ENCODE results near the gene EFS.
A peak's percentile ranks its signal among the peaks of the same experiment; 100 is the strongest.
"Not testable (repeated sequence)": the region's sequence is repeated elsewhere in the genome, so short reads cannot be mapped to it uniquely, and the experiment has no call there.

The EFS gene

DNA sequence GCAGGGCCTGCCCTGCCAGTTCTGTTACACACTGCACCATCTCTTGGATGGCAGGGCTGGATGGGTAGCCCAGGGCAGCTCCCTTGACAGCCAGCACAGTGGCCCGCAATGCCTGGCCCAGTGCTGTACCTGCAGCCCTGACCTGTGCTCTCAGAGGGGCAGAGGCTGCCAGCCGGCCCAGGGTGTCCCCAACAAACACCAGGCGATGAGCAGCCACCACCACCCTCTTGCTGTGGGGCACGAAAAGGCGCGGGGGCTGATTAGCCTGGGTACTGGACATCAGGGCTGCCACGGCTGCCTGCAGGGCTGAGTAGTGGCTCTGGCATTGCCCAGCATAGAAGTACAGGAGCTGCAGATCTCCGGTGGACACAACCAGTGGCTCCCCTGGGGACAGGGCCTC is 7.7 kb downstream of the EFS start:
- DNase-seq, result no peak

- DNase-seq, result no peak
Measured at GRCh38 chr14:23356662-23357061, 8.3 kb downstream of the EFS start.

DNA sequence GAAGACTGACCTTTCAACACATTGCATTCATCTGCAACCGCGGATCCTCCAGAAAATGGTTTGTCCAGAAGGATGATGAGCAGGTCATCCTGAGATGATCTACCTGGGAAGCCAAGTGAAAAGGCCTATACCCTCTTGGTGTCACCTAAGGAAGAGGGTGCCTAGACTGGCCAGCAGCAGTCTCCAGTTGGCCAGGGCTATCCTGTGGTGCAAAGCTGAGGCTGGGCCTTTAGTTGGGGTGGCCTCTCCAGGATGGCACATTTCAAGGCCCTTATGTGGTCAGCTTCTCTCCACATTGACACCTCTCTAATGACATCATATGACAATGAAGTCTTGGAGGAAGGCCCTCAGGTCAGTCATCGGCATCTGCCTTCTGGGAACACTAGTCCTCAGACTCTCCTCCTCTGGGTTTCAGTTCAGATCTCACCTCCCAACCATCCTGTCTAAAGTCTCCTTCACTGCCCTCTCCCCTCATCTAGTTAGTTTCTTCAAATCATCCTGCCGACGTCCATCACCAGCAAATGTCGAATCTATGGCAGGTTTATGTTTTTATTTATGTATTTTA is 9.0 kb downstream of the EFS start:
- no peak for DNase-seq

GRCh38 chr14:23354990-23355389 is 10.0 kb downstream of the EFS start:
- no peak for DNase-seq

DNA sequence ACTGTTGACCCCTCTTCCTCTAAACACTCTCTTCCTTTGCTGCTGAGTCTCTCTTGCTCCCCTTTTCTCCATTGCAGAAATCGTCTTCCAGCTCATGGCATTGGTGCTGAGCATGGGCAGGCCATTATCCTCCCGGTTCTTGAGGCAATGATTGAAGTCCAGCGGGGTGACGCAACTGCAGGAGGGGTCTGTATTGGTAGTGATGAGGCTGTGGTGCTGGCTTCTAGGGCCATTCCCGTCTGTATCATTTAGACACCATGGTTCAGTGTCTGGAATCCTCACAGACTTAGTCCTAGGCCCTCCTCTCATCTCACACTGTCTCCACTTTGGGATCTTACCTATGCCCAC is 11.6 kb downstream of the EFS start:
- DNase-seq, result no peak

DNA sequence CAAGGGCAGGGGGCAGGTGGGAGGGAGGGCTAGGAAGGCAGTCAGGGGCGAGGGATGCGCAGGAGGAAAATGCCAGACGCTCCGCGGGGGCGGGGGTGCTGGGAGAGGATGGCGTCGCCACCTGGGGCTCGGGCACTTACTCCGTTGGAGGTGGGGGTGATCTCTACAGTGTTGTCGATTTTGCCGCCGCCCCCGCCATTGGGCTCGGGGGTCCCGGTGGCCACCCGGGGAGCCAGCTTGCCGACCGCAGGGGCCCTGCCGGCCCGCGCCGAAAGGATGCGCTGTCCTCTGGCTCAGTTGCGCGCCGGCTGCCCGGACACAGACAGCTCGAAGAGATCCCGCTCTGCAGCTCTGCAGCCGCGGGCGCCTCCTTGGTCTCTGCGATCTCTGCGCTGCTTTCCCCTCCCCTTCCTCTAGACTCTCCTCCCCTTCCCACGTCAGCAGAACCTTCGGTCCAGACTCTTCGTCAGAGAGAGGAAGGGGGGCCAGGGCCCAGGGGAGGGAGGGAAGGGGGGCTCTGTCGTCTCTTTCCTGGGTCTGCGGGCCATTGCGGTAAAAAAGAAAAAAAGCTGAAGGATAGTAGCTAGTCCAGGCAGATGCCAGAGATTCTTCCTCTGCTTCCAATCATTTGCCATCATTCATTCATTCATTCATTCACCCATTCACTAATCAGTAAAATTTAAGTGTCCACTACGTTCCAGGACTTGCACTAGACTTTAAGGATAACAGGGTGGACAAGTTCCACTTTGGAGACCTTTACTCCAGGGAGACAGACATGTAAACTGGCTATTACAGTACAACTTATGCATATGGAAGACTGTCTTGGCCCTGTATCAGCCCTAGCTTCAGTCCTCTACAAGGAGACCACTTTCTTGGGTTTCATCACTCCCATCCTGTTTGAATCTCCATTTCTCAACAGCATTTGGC is 12.2 kb downstream of the EFS start, which contains the start of gene SLC22A17:
Gene SLC22A17, minus strand, starts transcription at position 382 of the 927 bp plus-strand sequence.
- DNase-seq, result peak; percentile 62 to 75

GRCh38 chr14:23351681-23352505 is 13.1 kb downstream of the EFS start:
- DNase-seq, result no peak

GRCh38 chr14:23349156-23349845 is 15.7 kb downstream of the EFS start:
- DNase-seq, result no peak

- no peak for DNase-seq
Measured at GRCh38 chr14:23348297-23348655, 16.7 kb downstream of the EFS start.

DNA sequence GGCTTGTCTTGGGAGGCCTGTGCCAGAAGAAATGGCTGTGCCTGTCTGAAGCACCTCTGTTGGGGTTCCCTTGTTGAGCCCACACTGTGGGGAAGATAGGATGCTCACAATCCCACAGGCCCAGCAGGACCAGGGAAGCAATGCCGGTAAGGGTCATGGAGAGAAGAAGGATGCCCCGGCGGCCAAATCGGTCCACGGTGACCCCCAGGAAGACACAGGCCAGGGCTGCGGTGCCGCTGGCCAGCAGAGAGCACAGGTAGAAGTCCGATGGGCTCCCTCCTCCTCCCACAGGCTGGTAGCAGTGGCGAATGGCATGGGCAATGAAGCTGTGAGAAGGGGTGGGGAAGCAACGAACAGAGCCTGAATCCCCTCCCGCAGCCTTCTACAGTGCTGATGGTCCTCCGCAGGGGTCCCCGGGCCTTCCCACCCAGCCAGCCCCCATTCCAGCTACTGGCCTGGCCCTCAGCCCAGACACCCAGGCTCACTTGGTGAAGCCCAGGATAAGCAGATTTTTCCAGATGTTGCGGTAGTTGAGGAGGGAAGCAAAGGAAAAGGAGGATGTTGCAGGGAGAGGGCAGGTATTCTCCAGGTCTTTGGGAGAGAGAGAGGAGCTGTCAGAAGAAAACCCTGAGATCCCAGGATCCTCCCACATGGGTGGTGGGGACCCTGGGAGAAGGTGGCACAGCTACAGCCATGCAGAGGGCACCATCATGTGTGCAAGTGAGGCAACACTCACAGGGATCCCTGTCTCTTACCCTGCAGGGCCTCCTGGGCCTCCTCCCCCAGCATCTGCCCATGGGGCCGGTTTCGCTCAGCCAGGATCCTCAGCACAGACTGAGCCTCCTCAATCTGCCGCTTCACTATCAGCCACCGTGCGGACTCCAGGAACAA is 17.3 kb downstream of the EFS start:
- no peak for DNase-seq

DNA sequence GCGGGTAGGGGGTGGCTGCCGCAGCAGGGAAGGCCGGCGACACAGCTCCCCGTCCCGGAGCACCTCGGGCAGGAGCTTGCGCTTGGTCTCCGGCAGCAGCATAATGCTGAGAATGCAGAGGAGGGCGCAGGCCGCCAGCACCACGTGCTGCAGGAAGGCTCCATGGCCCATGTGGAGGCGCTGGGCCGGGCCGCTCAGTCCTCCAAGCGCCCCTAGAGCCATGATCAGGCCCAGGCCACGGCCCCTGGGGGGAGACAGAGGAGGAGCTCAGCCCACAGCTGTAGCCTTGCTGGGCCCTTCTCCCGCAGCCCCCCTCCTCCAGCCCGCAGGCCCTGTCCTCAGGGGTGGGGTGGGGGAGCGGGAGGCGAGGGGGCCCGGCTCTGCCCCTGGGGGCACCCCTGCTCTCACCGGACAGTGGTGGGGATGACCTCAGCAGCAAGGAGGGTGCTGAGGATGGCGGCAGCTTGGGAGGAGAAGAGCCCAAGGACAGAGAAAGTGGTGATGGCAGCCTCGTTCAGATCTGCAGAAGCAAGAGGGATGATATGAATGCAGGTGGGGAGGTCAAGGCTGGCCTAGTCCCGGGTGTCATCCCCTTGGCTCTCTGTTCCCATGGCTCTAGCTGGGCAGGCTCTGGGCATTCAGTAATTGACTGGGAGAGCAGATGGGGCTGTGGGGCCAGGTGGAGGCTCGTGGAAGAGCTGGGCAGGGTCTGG is 18.1 kb downstream of the EFS start:
- DNase-seq, result no peak

- no peak for DNase-seq
Measured at GRCh38 chr14:23345987-23346692, 18.8 kb downstream of the EFS start.

DNA sequence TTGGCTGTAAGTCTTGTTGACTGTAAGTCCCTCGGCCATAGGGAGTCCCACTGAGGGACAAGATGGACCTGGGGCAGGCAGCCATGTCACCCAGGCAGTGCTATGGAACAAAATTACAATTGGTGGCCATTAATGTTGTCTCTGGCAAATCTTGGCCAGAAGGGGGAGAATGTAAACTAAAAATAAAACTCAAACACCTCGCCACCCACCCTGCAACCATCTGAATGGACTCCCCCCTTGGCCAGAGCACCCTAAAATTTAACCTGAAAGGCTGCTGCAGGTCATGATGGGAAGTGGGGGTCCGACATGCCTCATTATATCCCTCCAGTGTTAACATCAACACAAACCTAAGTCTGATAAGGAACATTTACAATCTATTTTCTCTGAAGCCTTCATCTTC is 20.5 kb downstream of the EFS start:
- DNase-seq, result no peak

DNA sequence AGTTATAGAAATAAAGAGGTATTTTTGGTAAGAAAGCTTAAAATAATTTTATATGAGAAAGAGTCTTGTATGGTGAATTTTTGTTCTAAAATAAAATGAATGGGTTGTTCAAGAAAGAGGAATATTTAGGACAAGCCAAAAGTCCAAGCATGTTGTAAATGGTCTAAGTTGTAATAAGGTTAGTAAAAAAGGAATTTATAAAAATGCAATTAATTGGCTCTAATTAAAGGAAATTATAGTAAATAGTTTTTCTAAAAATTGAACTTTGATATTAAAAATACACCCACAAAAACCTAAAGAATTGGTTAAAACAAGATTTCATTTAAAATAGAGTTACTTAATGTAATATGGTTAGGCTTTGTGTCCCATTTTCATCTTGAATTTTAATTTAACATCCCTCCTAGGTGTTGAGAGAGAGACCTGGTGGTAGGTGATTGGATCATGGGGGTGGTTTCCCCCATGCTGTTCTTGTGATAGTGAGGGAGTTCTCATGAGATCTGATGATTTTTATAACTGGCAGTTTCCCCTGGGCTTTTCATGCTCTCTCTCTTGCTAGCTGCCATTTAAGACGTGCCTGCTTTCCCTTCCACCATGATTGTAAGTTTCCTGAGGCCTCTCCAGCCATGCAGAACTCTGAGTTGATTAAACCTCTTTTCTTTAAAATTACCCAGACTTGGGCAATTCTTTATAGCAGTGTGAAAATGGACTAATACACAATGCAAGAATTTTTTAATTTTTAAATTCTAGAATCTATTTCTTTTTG is 25.3 kb downstream of the EFS start:
- DNase-seq, result no peak

- no peak for DNase-seq
Measured at GRCh38 chr14:23335623-23336022, 29.3 kb downstream of the EFS start.

GRCh38 chr14:23327947-23328744 is 36.8 kb downstream of the EFS start:
- peak; percentile 71 to 74 for DNase-seq

DNA sequence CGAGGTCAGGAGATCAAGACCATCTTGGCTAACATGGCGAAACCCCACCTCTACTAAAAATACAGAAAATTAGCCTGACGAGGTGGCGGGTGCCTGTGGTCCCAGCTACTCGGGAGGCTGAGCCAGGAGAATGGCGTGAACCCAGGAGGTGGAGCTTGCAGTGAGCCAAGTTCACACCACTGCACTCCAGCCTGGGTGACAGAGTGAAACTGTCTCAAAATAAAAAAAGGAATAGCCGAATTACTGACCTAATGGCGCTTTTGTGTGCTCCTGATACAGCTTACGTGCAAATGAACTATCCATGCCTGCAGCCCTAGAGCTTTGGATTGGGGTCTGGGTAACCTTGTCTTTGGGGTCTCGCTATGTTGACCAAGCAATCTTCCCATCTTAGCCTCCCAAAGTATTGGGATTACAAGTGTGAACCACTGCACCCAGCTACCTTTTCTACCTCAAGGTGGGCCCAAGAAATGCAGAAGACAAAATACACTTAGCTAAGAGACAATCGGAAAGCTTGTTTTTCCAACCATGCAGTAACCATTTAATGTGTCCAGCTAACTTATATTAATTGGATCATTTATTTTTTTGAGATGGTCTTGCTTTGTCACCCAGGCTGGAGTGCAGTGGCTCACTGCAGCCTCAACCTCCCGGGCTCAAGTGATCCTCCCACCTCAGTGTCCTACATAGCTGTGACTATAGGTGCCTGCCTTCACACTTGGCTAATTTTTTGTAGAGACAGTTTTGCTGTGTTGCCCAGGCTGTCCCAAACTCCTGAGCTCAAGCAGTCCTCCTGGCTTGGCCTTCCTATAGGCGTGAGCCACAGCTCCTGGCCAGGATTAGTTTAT is 38.3 kb downstream of the EFS start:
- no peak for DNase-seq

DNA sequence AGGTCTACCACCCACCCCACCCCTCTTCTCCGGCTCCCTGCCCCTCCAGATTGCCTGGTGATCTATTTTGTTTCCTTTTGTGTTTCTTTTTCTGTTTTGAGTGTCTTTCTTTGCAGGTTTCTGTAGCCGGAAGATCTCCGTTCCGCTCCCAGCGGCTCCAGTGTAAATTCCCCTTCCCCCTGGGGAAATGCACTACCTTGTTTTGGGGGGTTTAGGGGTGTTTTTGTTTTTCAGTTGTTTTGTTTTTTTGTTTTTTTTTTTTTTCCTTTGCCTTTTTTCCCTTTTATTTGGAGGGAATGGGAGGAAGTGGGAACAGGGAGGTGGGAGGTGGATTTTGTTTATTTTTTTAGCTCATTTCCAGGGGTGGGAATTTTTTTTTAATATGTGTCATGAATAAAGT is 39.2 kb downstream of the EFS start:
- not testable (repeated sequence) for DNase-seq

All from CD4-positive, alpha-beta T cell treated with Interleukin-4 for 1 hour (primary cell).